Common myeloid progenitor, CD34-positive (primary cell): ENCODE measurements around the gene ART1.

ENCODE experiments used
- CTCF ChIA-PET: fragments of 350-600 bp; sonication (Branson Sonifier 250); formaldehyde crosslinking; loops from one replicate; lab custom pipeline; 2021; ENCODE audit warnings: antibody characterized with exemption; lab: Charles Lee
- POLR2A ChIA-PET: fragments of 350-600 bp; sonication (Branson Sonifier 250); formaldehyde crosslinking; loops from one replicate; lab custom pipeline; 2021; ENCODE audit warnings: antibody characterized with exemption; lab: Charles Lee
- DNase-seq, 3 donors: peaks; one replicate each; pipeline versions ENCODE4 v3.0.0 to v3.0.0-alpha.2; 2013
- H3K27ac ChIP-seq, 2 experiments: 1 replicate in 1 of 2; 2 replicates in 1 of 2; pipeline ENCODE4 v1.7.0; 2013; ENCODE audit warnings: inconsistent platforms in 2 of 2, low read length in 2 of 2, mild to moderate bottlenecking in 2 of 2, low read depth in 1 of 2, moderate library complexity in 1 of 2; ENCODE audit not compliant: severe bottlenecking in 2 of 2, insufficient read depth in 1 of 2, poor library complexity in 1 of 2
- H3K27me3 ChIP-seq, 5 experiments: replicated peaks in 2 of 5; 1 replicate in 3 of 5; 2 replicates in 2 of 5; pipeline versions ENCODE4 v1.6.1 to v1.7.0; 2013; ENCODE audit warnings: low read length in 4 of 5, mild to moderate bottlenecking in 2 of 5, moderate library complexity in 2 of 5, inconsistent platforms in 1 of 5; ENCODE audit not compliant: insufficient read depth in 5 of 5, control insufficient read depth in 4 of 5
- H3K36me3 ChIP-seq, 4 experiments: 1 replicate in 2 of 4; 2 replicates in 2 of 4; pipeline versions ENCODE4 v1.6.1 to v1.7.0; 2013; ENCODE audit warnings: low read length in 3 of 4, control low read depth in 1 of 4, mild to moderate bottlenecking in 1 of 4; ENCODE audit not compliant: control insufficient read depth in 4 of 4, insufficient read depth in 4 of 4
- H3K4me1 ChIP-seq, 4 experiments: 1 replicate in 3 of 4; 2 replicates in 1 of 4; pipeline versions ENCODE4 v1.6.1 to v1.7.1; 2013; ENCODE audit warnings: low read length in 3 of 4, mild to moderate bottlenecking in 3 of 4, control low read depth in 1 of 4, inconsistent platforms in 1 of 4, moderate library complexity in 1 of 4; ENCODE audit not compliant: control insufficient read depth in 4 of 4, insufficient read depth in 4 of 4; ENCODE audit errors: control extremely low read depth in 1 of 4
- H3K4me3 ChIP-seq, 7 experiments: 1 replicate in 4 of 7; 2 replicates in 3 of 7; pipeline versions ENCODE4 v1.5.1 to v1.7.0; 2013; ENCODE audit warnings: mild to moderate bottlenecking in 7 of 7, low read length in 6 of 7, moderate library complexity in 6 of 7, inconsistent platforms in 2 of 7, low read depth in 2 of 7, control low read depth in 1 of 7; ENCODE audit not compliant: insufficient read depth in 4 of 7, control insufficient read depth in 1 of 7; ENCODE audit errors: extremely low read depth in 1 of 7
- H3K9me3 ChIP-seq, 5 experiments: 1 replicate in 4 of 5; 2 replicates in 1 of 5; pipeline versions ENCODE4 v1.6.1 to v1.7.1; 2013; ENCODE audit warnings: low read length in 4 of 5, mild to moderate bottlenecking in 2 of 5, inconsistent platforms in 1 of 5, low read depth in 1 of 5, moderate library complexity in 1 of 5; ENCODE audit not compliant: control insufficient read depth in 4 of 5, insufficient read depth in 2 of 5; ENCODE audit errors: control extremely low read depth in 1 of 5
- WGBS: methylation state at CpG from one replicate; pipeline ENCODE4 v1.1.5; 2013; ENCODE audit not compliant: insufficient coverage; 5-methylcytosine and 5-hydroxymethylcytosine counted together

Gene ART1

DNA sequence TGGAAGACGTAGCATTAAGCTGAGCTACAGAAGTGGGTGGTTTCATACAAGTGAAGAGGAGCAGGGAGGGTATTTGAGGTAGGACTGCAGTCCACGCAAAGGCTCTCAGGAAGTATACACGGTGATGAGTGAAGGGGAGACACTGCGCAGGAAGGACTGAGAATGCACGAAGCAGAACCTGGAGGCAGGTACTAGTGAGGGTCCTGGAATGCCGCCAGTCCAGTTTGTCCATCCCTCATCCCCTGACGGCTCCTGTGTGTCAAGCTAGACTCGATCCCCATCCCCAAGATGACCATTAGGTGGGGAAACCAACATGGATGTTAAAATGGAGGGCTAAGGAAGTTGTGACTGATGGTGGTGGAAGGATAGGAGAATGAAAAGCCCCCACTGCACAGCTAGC lies 26.9 kb upstream of the ART1 start:
- H3K36me3 ChIP-seq, result no peaks in the 10 kb centered on the region
- no peaks in the 10 kb centered on the region for H3K27me3 ChIP-seq
- no peak for DNase-seq
- no peaks in the 10 kb centered on the region for H3K9me3 ChIP-seq
- no peak overlapping the region for H3K4me3 ChIP-seq
- H3K4me1 ChIP-seq, result peaks cover 6 to 30% (median 21%) of the 10 kb centered on the region in 4 experiments
- ChIA-PET CTCF (interaction anchor here (1.0 to 3.9 kb wide), 3 partner anchors 8 to 36 kb away, joined by 3 to 18 read pairs (median 3); no protein-coding TSS in a partner anchor), POLR2A (no interaction called here)
- WGBS, result 85% methylated on average over 7 of the region's 8 CpGs
- no peak overlapping the region for H3K27ac ChIP-seq

DNA sequence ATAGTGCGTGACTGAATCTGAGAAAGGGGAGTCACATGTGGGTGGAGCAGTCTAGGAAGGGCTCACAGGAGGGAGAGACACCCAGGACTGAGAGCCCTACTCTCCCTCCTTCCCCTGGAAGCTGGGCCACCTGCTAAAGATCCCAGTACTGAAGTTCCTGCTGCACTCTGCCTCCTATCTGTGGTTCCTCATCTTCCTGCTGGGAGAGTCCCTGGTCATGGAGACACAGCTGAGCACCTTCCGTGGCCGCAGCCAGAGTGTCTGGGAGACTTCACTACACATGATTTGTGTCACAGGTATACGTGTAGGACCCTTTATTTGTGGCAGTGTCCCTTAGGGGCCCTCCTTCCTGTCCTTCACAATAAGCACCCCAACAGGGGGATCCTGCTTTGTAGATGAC lies 22.4 kb upstream of the ART1 start:
- ChIA-PET POLR2A (no interaction called here), CTCF (no interaction called here)
- Histone ChIP-seq H3K27me3 (no peaks in the 10 kb centered on the region), H3K4me1 (peaks cover 0 to 24% (median 15%) of the 10 kb centered on the region in 4 experiments), H3K36me3 (no peaks in the 10 kb centered on the region), H3K4me3 (no peak overlapping the region), H3K9me3 (no peaks in the 10 kb centered on the region), H3K27ac (no peak overlapping the region)
- 40% methylated on average over 2 of the region's 4 CpGs for WGBS
- DNase-seq, result no peak

DNA sequence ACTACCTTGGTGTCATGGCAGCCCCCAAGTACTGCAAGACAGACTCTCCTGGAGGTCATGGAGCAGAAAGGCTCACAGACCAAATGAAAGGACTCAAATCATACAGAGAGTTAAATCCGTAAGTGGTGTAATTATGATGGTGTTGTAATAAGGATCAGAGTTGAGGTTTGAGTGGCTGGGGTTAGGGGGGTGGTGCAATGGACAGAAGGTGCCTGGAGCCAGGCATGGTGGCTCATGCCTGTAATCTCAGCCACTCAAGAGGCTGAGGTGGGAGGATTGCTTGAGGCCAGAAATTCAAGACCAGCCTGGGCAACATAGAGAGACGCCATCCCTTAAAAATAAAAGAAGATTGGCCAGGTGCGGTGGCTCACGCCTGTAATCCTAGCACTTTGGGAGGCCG lies 21.8 kb upstream of the ART1 start:
- POLR2A ChIA-PET, result no interaction called here
- Histone ChIP-seq H3K27ac (no peak overlapping the region), H3K27me3 (no peaks in the 10 kb centered on the region), H3K36me3 (no peaks in the 10 kb centered on the region), H3K4me1 (peaks cover 0 to 24% (median 15%) of the 10 kb centered on the region in 4 experiments), H3K4me3 (no peak overlapping the region), H3K9me3 (no peaks in the 10 kb centered on the region)
- CTCF ChIA-PET, result interaction anchor here (5.1 kb wide), 1 partner anchor 13 kb away, joined by 30 read pairs; no protein-coding TSS in a partner anchor
- DNase-seq, result no peak
- WGBS, result 98% methylated on average over 4 of the region's 5 CpGs

DNA sequence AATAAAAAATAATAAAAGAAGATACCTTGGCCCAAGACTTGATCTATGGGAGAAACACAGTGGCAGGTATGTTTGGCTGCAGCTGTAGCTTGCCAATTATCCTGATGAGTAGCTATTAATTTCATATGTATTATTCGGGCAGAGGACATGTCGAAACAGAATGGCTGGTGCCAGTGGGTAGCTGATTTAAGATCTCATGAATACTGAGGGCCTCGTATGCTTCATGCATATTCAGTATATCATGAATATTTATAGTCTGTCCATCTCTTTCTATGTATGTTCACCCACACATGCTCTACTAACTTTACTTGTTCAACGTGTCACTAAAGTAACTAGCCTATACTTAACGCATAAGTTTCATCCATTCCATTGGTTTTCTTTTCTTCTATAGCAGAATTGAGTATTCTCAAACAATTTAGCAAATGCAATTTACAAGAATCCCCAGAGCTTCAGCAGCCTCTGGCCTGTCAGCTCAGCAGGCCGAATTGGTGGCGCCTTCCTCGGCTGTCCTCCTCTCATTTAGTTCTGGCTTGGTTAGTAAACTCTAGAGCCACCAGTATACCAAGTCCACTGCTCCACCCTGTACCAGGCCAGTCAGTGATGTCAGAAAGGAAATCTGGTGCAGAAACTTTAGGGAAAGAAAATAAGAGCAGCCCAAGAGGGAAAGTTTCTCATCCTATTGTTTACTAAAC lies 21.0 kb upstream of the ART1 start:
- DNase-seq, result no peak
- WGBS, result 57% methylated on average over 5 of the region's 8 CpGs
- Histone ChIP-seq H3K27ac (no peak overlapping the region), H3K4me1 (peaks cover 0 to 28% (median 15%) of the 10 kb centered on the region in 4 experiments), H3K9me3 (no peaks in the 10 kb centered on the region), H3K27me3 (no peaks in the 10 kb centered on the region), H3K4me3 (no peak overlapping the region), H3K36me3 (no peaks in the 10 kb centered on the region)
- CTCF ChIA-PET, result interaction anchor here (0.9 to 5.1 kb wide), 2 partner anchors 12 to 14 kb away, joined by 5 to 30 read pairs; no protein-coding TSS in a partner anchor
- POLR2A ChIA-PET, result no interaction called here

DNA sequence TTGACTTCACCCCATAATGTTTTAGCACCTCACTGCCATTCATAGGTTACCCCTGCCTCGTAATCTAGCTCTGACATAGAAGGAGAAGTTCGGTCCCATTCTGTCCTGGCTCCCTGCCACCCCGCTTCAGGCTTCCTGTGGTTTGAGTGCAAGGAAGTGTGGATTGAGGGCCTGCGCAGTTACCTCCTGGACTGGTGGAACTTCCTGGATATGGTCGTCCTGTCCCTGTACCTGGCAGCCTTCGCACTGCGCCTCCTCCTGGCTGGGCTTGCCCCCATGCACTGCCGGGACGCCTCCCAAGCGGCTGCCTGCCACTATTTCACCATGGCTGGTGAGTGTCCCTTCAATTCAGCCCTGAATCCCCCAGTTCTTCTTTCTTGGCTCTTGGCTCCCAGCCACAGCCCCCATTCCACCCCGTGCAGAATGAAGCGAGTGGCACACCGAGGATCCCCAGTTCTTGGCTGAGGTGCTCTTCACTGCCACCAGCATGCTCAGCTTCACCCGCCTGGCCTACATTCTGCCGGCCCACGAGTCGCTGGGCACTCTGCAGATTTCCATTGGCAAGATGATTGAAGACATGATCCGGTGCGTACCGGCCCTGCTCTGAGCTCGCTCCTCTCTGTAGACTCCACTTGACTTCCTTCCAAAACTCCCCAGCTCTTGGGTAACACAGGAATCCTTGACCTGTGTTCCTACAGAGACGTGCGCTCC lies 18.5 kb upstream of the ART1 start:
- Histone ChIP-seq H3K36me3 (no peaks in the 10 kb centered on the region), H3K4me1 (peaks cover 0 to 28% (median 15%) of the 10 kb centered on the region in 4 experiments), H3K4me3 (peak overlapping the region in 4 of 7 experiments; percentile 32 to 73 (median 47)), H3K27ac (peak overlapping the region; percentile 17 to 35), H3K27me3 (no peaks in the 10 kb centered on the region), H3K9me3 (no peaks in the 10 kb centered on the region)
- peak; percentile 96 to 99 (median 99) for DNase-seq
- ChIA-PET POLR2A (interaction anchor here (1.8 kb wide), 1 partner anchor 12 kb away, joined by 8 read pairs; no protein-coding TSS in a partner anchor), CTCF (interaction anchor here (1.0 to 5.1 kb wide), 8 partner anchors 10 to 46 kb away, joined by 3 to 30 read pairs (median 6); no protein-coding TSS in a partner anchor)
- 10% methylated on average over 20 of the region's 23 CpGs for WGBS

DNA sequence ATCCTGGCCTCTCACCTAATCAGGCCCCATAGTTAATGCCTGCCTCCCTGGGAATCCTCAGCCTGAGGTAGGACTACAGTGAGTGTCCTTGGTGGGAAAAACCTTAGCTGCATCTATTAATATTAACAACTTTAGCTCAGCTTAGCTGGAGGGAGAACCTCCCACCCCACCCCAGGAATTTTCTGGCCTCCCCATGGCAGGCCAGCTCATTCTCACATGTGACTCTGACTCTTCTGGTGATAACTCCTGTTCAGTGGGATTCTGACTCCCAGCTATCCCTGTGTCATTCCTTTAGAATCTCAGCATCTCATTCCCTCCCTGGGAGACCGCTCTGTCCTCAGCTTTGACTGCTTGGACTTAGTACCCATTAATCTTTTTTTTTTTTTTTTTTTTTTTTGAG lies 17.6 kb upstream of the ART1 start:
- POLR2A ChIA-PET, result interaction anchor here (1.8 kb wide), 1 partner anchor 13 kb away, joined by 8 read pairs; no protein-coding TSS in a partner anchor
- no peak for DNase-seq
- CTCF ChIA-PET, result interaction anchor here (1.0 to 5.1 kb wide), 7 partner anchors 9 to 47 kb away, joined by 3 to 30 read pairs (median 8); no protein-coding TSS in a partner anchor

More for the DNA sequence above, 17.6 kb upstream of the ART1 start:
- no CpG with 5 or more reads among the region's 1 CpG for WGBS
- H3K4me1 ChIP-seq, result peaks cover 0 to 28% (median 15%) of the 10 kb centered on the region in 4 experiments
- no peaks in the 10 kb centered on the region for H3K9me3 ChIP-seq
- no peaks in the 10 kb centered on the region for H3K36me3 ChIP-seq
- no peak overlapping the region for H3K4me3 ChIP-seq
- H3K27ac ChIP-seq, result no peak overlapping the region
- H3K27me3 ChIP-seq, result no peaks in the 10 kb centered on the region
